IPS DF 6.9 (cell line): ENCODE measurements around the gene MBNL1.

ENCODE experiments used
- DNase-seq: peaks from one replicate; pipeline ENCODE4 v3.0.0-alpha.2; 2013; ENCODE audit warnings: low read depth, low spot score
- H3K27ac ChIP-seq: one replicate; pipeline ENCODE4 v1.5.1; 2013; ENCODE audit warnings: low read length, control low read depth
- H3K27me3 ChIP-seq: 2 replicates; pipeline ENCODE4 v1.6.1; 2013; ENCODE audit warnings: mild to moderate bottlenecking, low read length; ENCODE audit not compliant: control insufficient read depth, insufficient read depth
- H3K36me3 ChIP-seq: 2 replicates; pipeline ENCODE4 v1.6.1; 2013; ENCODE audit warnings: low read length; ENCODE audit not compliant: control insufficient read depth, insufficient read depth
- H3K4me1 ChIP-seq: 2 replicates; pipeline ENCODE4 v1.6.1; 2013; ENCODE audit warnings: low read length; ENCODE audit not compliant: control insufficient read depth, insufficient read depth
- H3K4me3 ChIP-seq: 2 replicates; pipeline ENCODE4 v1.5.1; 2013; ENCODE audit warnings: mild to moderate bottlenecking, low read length
- H3K9me3 ChIP-seq: 2 replicates; pipeline ENCODE4 v1.6.1; 2013; ENCODE audit warnings: low read length, inconsistent platforms; ENCODE audit not compliant: control insufficient read depth, insufficient read depth
- WGBS: extraction: QIAGEN DNeasy Blood & Tissue Kit; methylation state at CpG from one replicate; pipeline ENCODE4 v1.1.7; 2013; ENCODE audit warnings: mixed read lengths, missing lambda C conversion rate; ENCODE audit not compliant: insufficient read length, insufficient coverage; 5-methylcytosine and 5-hydroxymethylcytosine counted together

The MBNL1 gene

DNA sequence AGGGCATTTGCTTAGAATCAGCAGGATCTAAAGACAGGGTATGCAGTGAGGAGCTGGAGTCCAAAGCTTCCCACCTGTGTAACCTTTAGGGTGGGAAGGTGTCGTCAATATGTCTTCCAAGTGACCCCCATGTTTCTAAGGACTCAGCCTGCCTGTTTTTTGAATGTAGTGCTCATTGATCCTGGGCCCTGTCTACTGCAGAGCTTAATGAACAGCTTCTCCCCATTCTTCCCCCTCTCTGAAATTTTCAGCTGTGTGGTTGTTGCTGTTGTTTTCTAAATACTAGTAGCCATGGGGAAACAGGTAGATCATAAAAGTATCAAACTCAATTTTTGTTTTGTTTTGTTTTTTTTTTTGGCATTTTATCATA, 39.7 kb downstream of the MBNL1 start:
- WGBS: no CpG with 5 or more reads among the region's 1 CpG
- H3K4me3 ChIP-seq: no peak overlapping the region
- no peaks in the 10 kb centered on the region for H3K36me3 ChIP-seq
- DNase-seq: no peak
- no peaks in the 10 kb centered on the region for H3K27me3 ChIP-seq
- H3K4me1 ChIP-seq: 0 out of 2 replicates have a peak, but pooled peaks cover 1% of the 10 kb centered on the region
- H3K27ac ChIP-seq: no peak overlapping the region
- no peaks in the 10 kb centered on the region for H3K9me3 ChIP-seq

DNA sequence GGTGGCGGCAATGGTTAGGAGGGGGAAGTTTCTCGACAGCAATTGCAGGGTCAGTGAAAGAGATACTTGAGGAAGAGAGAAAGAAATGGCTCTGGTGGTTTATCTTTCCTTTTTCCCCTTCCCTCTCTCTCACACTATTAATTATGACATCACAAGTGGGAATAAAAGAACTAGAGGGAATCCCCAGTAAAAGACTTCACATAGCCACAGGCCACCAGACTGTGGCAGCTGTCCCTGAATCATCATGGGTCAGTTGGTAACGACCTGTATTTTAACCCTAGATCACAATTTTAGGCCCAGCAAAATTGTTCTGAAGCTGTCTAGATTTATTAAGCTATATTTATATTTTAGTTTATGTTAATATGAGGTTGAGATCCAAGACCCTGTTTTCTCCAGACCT, 40.3 kb downstream of the MBNL1 start:
- H3K27ac ChIP-seq: no peak overlapping the region
- H3K4me1 ChIP-seq: 0 out of 2 replicates have a peak, but pooled peaks cover 1% of the 10 kb centered on the region
- H3K36me3 ChIP-seq: no peaks in the 10 kb centered on the region
- DNase-seq: no peak
- no peak overlapping the region for H3K4me3 ChIP-seq
- H3K9me3 ChIP-seq: no peaks in the 10 kb centered on the region
- no peaks in the 10 kb centered on the region for H3K27me3 ChIP-seq
- no CpG with 5 or more reads among the region's 3 CpGs for WGBS

- 0 out of 2 replicates have a peak, but pooled peaks cover 1% of the 10 kb centered on the region for H3K4me1 ChIP-seq
- no peaks in the 10 kb centered on the region for H3K36me3 ChIP-seq
- no peaks in the 10 kb centered on the region for H3K9me3 ChIP-seq
- H3K27ac ChIP-seq: no peak overlapping the region
- H3K4me3 ChIP-seq: no peak overlapping the region
- no CpG with 5 or more reads among the region's 6 CpGs for WGBS
- H3K27me3 ChIP-seq: no peaks in the 10 kb centered on the region
- DNase-seq: no peak
Measured at GRCh38 chr3:152309535-152310307, 41.0 kb downstream of the MBNL1 start.

DNA sequence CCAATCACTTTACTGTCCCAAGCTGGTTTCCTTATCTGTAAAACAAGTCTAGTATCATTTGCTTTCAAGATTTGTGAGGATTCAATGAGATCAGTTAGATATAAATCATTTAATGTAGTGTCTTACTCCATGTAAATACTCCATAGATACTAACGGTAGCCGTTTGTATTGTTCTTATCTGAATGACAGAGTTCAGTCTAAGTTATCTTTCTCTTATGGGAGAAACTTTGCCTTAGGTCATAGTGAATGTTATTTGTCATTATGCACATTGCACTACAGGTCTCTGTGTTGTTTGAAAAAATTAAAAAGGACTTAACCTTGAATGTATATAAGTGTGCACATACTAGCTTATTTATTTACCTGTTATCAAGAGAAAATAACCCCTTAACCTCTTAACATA, 44.7 kb downstream of the MBNL1 start:
- no peak for DNase-seq
- Histone ChIP-seq H3K4me1 (no peaks in the 10 kb centered on the region), H3K27ac (no peak overlapping the region), H3K9me3 (no peaks in the 10 kb centered on the region), H3K27me3 (no peaks in the 10 kb centered on the region), H3K36me3 (no peaks in the 10 kb centered on the region), H3K4me3 (no peak overlapping the region)
- WGBS: no CpG with 5 or more reads among the region's 2 CpGs

DNA sequence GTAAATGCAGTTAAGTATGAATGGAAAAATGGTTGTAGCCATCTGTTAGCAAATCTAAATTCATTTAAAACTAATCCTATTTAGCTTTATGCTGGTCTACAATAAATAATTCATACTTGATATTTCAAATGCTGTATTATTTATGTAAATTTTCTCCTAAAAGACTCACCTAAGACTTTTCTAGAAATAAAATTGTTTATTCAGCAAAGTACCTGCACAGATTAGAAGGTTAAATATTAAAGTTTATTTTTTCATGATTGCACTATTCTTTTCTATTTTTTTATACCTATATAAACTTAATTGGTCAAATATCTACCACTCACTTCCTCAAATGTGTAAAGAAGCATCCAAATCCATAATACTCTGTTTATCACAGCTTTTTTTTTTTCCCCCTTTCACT, 45.2 kb downstream of the MBNL1 start:
- H3K27me3 ChIP-seq: no peaks in the 10 kb centered on the region
- no peaks in the 10 kb centered on the region for H3K36me3 ChIP-seq
- no peaks in the 10 kb centered on the region for H3K4me1 ChIP-seq
- H3K9me3 ChIP-seq: no peaks in the 10 kb centered on the region
- no peak overlapping the region for H3K27ac ChIP-seq
- H3K4me3 ChIP-seq: no peak overlapping the region
- DNase-seq: no peak

- no peaks in the 10 kb centered on the region for H3K27me3 ChIP-seq
- no peak overlapping the region for H3K27ac ChIP-seq
- no CpG with 5 or more reads among the region's 3 CpGs for WGBS
- no peaks in the 10 kb centered on the region for H3K4me1 ChIP-seq
- DNase-seq: no peak
- no peak overlapping the region for H3K4me3 ChIP-seq
- no peaks in the 10 kb centered on the region for H3K36me3 ChIP-seq
- H3K9me3 ChIP-seq: no peaks in the 10 kb centered on the region
Measured at GRCh38 chr3:152314677-152315353, 46.1 kb downstream of the MBNL1 start.

- Histone ChIP-seq H3K27me3 (no peaks in the 10 kb centered on the region), H3K36me3 (no peaks in the 10 kb centered on the region), H3K27ac (no peak overlapping the region), H3K9me3 (no peaks in the 10 kb centered on the region), H3K4me3 (no peak overlapping the region), H3K4me1 (no peaks in the 10 kb centered on the region)
- no peak for DNase-seq
- no CpG with 5 or more reads among the region's 6 CpGs for WGBS
Measured at GRCh38 chr3:152315623-152316022, 46.9 kb downstream of the MBNL1 start.

- Histone ChIP-seq H3K36me3 (no peaks in the 10 kb centered on the region), H3K27me3 (no peaks in the 10 kb centered on the region), H3K4me1 (no peaks in the 10 kb centered on the region), H3K4me3 (no peak overlapping the region), H3K27ac (no peak overlapping the region), H3K9me3 (no peaks in the 10 kb centered on the region)
- no peak for DNase-seq
- WGBS: no CpG with 5 or more reads among the region's 1 CpG
Measured at GRCh38 chr3:152316318-152316717, 47.6 kb downstream of the MBNL1 start.

DNA sequence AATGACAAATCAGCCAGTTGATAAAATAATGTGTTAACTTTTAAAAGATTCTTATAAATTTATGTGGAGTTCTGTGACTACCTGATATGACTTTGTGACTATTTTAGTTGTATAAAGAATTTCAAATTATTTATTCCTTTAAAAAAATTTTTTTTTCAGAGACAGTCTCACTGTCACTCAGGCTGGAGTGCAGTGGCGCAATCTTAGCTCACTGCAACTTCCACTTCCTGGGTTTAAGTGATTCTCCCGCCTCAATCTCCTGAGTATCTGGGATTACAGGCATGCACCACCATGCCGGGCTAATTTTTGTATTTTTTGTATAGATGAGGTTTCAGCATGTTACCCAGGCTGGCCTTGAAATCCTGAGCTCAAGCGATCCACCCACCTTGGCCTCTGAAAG, 48.5 kb downstream of the MBNL1 start:
- no peak overlapping the region for H3K27ac ChIP-seq
- no peaks in the 10 kb centered on the region for H3K4me1 ChIP-seq
- H3K9me3 ChIP-seq: no peaks in the 10 kb centered on the region
- H3K36me3 ChIP-seq: no peaks in the 10 kb centered on the region
- no peak for DNase-seq
- no peaks in the 10 kb centered on the region for H3K27me3 ChIP-seq
- no peak overlapping the region for H3K4me3 ChIP-seq
- no CpG with 5 or more reads among the region's 4 CpGs for WGBS

- H3K4me1 ChIP-seq: no peaks in the 10 kb centered on the region
- H3K27ac ChIP-seq: no peak overlapping the region
- H3K27me3 ChIP-seq: no peaks in the 10 kb centered on the region
- WGBS: no CpG with 5 or more reads among the region's 4 CpGs
- H3K4me3 ChIP-seq: no peak overlapping the region
- no peaks in the 10 kb centered on the region for H3K9me3 ChIP-seq
- no peaks in the 10 kb centered on the region for H3K36me3 ChIP-seq
- no peak for DNase-seq
Measured at GRCh38 chr3:152317956-152318355, 49.2 kb downstream of the MBNL1 start.

- Histone ChIP-seq H3K4me3 (no peak overlapping the region), H3K4me1 (no peaks in the 10 kb centered on the region), H3K27ac (no peak overlapping the region), H3K27me3 (no peaks in the 10 kb centered on the region), H3K9me3 (no peaks in the 10 kb centered on the region), H3K36me3 (no peaks in the 10 kb centered on the region)
- no peak for DNase-seq
Measured at GRCh38 chr3:152318512-152318911, 49.8 kb downstream of the MBNL1 start.
